ENCODE data around the gene SNX8. TPM values are rescaled to one million over a fixed set of nuclear protein-coding genes. Genes with fewer than 3 reads are reported as not detected.

Gene SNX8
- total RNA-seq, 2 donors from 2014 or later: 21.8 to 38.0 TPM

DNA sequence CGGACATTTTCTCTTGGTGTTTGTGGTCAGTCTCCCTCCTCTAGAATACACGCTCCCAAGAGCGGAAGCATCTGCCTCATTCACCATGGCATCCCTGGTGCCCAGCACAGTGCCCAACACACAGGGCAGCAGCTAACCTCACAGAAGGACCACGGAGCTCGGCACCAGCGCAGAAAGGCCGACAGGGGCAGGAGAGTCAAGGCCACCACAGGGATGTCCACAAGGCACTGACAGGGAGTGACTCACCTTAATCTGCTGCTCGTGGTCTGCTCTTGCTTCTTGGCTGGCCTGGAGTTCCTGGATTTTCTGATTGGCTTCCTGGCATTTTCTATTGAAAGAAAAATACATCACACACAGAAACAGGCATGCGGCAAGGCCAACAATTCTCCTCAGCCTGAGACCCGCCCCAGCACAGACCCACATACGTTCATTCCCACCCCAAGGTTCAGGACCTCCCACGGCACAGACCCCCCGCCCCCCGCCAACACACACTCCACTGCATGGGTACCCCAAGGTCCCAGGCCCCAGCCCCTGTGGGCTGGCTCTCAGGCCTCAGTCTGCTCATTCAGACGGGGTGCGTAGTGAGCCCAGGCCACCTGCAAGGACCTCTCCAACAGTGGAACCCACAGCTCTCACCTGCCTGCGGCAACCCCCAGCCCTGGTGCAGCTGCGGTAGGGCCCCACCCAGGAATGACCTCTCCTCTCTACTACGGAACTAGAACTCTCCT lies 96.4 kb downstream of the SNX8 start:
- DNase-seq (no peak), ATAC-seq (no peak)
- intact Hi-C loops (cut with DNase I, micrococcal nuclease): loop anchor here in 1 of 2 donors (10.0 kb wide), 1 partner anchor 553 kb away; no protein-coding TSS in a partner anchor

DNA sequence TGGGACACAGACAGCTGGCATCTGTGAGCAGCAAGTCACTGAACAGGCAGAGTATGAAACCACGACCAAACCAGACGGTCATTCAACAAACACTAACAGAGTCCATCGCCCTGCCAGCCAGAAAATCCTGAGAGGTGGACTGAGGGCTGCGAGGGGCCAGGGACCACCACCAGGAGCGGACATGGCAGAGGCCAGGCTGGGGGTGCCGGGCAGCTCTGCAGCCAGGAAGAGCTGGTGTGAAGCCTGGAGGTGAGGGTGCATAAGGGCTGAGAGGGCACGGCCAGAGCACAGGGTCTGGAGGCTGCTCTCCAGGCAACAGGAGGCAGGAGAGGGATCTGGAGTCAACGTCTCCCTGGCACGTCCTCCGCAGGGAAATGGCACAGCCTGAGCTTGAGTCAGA lies 97.0 kb downstream of the SNX8 start:
- intact Hi-C loops (cut with DNase I, micrococcal nuclease): loop anchor here in 1 of 2 donors (10.0 kb wide), 1 partner anchor 552 kb away; no protein-coding TSS in a partner anchor
- ATAC-seq (no peak), DNase-seq (no peak)

DNA sequence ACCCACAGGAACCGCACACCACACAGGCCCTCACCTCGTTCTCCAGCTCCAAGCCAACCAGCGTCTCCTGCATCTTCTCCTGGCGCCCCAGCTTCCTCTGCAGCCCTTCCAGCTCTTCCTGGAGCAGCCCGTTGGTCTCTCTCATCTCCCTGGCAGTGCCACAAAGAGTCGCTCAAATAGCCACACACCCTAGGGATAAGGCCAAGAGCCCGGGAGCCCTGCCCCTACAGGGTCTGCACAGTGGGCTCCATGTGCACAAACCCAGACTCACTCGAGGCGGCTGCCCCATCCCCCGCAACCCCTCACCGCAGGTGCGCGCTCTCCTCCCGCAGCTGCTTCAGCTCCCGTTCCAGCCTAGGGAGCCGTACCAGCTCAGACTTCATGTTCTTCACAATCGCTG lies 98.4 kb downstream of the SNX8 start:
- DNase-seq: no peak
- ATAC-seq: no peak
- intact Hi-C loops (cut with DNase I, micrococcal nuclease): loop anchor here in 1 of 2 donors (10.0 kb wide), 1 partner anchor 551 kb away; no protein-coding TSS in a partner anchor

DNA sequence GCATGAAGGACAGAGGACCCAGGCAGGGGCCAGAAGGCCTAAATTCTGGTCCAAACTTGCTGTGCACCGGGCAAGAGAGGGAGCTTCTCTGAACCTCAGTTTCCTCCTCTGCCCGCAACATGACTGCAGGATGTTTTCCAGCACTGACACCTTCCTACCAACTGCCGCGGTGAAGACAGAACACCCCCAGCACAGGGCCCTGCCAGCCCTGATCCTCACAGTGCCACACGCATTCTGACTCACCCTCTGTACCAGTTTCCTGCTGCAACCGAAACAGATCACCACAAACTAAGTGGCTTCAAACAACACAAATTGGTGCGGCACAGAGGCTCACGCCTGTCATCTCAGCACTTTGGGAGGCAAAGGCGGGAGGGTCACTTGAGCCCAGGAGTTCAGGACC lies 99.6 kb downstream of the SNX8 start:
- ATAC-seq (no peak), DNase-seq (no peak)
- intact Hi-C loops (cut with DNase I, micrococcal nuclease): loop anchor here in 1 of 2 donors (5.0 to 10.0 kb wide), 2 partner anchors 550 to 632 kb away; no protein-coding TSS in a partner anchor

DNA sequence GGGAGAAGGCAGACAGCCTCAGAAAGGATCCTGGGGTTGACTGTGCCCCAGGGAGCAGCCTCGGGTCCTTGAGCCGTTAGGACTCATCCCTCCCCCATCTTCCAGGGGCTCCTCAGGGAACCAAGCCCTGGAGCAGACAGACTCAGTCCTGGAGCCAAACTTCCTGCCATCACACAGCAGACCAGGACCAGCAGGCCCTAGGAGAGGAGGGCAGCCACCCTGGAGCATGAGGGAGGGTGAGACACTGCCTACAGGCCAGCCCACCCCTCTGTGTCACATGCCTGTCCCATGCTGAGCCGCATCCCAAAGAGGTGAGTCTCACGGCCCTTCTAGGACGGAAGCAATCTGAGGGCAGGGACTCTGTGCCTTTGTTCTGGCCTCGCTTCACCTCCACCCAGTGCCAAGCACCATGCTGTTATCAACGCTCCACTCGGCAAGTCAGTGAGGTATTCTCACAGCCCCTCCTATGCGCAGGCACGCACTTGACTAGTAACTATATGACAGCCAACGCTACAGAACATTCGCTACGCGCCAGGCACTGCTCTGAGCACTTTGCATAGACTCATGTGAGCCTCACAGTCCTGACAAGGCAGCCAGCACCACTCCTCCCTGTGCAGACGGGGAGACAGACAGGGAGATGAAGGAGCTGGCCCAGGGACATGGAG lies 100.6 kb downstream of the SNX8 start:
- intact Hi-C loops (cut with DNase I, micrococcal nuclease): loop anchor here in 1 of 2 donors (5.0 to 10.0 kb wide), 2 partner anchors 549 to 631 kb away; no protein-coding TSS in a partner anchor
- DNase-seq: no peak
- ATAC-seq: no peak

DNA sequence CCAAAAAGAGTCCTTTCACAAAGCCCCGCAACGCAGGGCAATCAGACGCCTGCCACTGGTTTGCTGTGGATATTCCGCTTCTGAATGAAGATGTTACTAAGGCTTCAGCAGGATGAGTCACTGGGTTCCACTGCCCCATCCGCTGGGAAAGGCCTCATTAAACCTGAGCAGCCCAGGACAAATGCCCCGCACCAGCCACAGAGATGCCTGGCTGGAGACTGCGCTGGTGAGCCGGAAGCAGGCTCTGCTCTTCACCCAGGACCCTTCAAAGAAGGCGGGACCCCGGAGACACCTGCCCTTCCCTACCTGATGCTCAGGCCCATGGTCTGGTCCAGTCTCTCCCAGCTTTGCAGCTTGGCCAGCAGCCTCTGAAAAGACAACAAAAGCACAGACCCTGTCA lies 101.3 kb downstream of the SNX8 start:
- DNase-seq: no peak
- ATAC-seq: no peak
- intact Hi-C loops (cut with DNase I, micrococcal nuclease): loop anchor here in 1 of 2 donors (5.0 to 10.0 kb wide), 2 partner anchors 548 to 631 kb away; no protein-coding TSS in a partner anchor

DNA sequence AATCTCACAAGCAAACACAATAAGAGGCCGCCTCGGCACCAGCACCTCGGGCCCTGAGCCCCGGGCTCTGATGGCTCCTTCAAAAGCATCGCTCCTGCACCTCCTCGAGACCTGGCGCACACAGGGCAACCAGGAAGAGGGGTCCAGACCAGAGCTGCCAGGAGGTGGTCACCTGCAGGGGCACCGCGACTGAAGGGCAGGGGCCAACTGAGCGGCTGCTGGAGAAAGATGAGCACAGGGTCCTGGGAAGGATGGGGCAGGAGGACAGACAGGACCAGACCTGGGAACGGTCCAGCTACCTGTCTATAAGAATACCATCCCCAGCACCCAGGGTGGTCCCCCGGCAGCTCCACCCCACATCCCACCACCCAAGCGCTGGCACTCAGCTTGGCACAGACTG lies 102.3 kb downstream of the SNX8 start:
- no peak for DNase-seq
- no peak for ATAC-seq
- intact Hi-C loops (cut with DNase I, micrococcal nuclease): loop anchor here in 1 of 2 donors (5.0 to 10.0 kb wide), 2 partner anchors 547 to 630 kb away; no protein-coding TSS in a partner anchor

DNA sequence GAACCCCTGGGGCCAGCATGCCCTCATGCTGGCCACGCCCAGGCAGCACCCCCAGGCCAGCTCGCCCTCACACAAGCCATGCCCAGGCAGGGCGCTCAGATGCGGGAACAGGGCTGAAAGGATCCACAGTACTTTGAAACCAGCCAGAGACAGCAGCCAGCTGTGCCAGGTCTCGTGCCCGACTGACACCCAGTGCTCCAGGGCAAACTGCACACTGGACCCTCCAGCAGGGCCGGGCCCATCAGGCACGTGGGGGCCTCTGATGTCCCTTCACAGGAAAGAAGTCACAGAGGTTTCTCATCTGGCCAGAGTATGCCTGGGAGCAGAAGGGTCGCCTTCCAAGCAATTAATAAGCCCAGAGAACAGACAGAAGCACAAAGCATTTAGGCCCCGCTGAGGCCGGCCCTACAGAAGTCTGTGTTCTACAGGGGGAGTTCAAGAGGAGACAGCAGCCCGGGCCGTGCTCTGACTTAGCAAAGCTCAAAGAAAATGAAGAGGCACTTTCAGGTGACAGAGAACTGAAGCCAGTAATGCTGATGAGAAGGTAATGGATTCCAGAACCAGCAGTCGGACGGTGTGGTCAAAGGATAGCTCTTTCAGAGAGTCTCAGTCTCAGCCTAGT lies 102.9 kb downstream of the SNX8 start:
- no peak for ATAC-seq
- intact Hi-C loops (cut with DNase I, micrococcal nuclease): loop anchor here in 1 of 2 donors (5.0 to 10.0 kb wide), 2 partner anchors 547 to 629 kb away; no protein-coding TSS in a partner anchor
- no peak for DNase-seq

DNA sequence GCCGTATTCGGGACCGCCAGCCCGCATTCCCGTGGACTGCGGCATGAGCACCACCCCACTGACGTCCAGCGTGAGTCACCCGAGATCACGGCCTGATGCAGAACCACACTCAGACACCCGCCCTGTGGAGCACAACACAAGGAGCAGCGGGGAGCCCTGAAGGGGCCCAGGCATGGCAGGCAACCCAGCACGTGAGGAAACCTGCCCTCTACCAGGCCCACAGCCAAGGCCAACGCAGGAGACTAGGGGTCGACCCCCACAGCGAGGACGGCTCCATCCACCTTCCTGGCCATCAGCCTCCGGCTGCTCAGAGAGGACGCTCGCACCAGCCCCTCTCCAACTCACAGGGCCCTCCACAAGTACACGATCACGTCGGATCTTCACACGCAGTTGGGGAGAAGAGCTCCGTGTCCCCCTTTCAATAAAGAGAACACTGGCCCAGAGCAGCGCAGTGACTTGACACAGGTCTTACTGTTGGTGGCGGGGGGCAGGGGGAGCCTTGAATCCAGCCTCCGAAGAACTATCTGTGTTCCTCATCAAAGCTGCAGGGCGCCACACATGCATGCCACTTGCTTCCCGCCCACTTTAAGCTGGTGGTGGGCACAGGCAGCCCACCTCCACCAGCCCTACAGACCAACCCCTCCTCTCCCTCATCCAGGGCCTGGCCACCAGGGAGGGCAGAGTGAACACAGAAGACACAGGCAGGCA lies 103.5 kb downstream of the SNX8 start:
- no peak for ATAC-seq
- intact Hi-C loops (cut with DNase I, micrococcal nuclease): loop anchor here in 1 of 2 donors (5.0 to 10.0 kb wide), 2 partner anchors 546 to 628 kb away; no protein-coding TSS in a partner anchor
- no peak for DNase-seq

DNA sequence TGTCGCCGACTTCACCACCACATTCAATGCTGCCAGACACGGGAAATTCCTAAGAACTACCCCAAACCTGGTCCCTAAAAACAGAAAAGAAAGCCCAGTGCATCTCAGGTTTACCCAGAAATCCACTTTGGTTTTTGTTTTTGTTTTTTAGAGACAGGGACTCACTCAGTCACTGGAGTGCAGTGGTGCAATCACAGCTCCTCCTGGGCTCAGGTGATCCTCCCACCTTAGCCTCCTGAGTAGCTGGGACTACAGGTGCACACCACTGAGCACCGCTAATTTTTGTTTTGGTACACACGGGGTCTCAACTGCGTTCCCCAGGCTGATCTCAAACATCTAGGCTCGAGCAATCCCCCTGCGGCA lies 104.3 kb downstream of the SNX8 start:
- DNase-seq (no peak), ATAC-seq (no peak)
- intact Hi-C loops (cut with DNase I, micrococcal nuclease): loop anchor here in 1 of 2 donors (5.0 to 10.0 kb wide), 2 partner anchors 545 to 628 kb away; no protein-coding TSS in a partner anchor

DNA sequence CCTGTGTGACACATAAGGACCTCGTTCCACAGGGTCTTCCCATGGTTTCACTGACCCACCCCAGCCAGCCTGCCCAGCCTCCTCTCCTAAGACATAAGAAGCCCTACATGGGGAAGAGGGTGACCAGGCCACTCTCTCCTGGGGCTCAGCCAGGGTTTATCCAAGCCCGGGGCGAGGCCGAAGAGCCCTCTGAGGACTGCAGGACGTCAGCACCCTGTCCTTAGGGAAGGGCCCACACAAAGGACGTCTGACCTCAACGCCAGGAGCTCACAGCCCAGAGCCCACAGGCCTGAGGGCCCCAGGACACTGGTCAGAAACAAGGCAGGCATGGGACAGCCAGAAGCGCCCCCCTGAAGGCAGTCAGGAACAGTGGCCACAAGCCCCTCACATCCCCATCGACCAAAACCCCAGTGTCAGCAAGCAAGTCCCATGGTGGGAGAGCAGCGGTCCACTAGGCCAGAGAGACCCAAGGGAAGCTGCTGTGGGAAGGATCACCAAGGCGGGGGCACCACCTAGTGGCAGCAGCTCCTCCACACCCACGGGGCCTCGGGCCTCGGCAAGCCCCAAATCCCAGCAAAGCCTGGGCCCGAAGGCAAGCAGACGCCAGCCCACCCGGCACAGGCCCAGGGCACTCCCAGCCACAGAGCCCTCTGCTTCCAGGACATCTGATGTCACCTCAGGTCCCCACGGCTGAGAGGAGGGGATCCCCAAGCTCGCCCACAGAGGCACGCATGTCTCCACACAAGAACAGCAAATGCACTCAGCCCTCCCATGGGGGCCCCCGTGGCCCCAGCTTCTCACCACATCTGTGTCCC lies 104.9 kb downstream of the SNX8 start:
- DNase-seq (peak; percentile 38 to 72), ATAC-seq (peak; percentile 87)
- intact Hi-C loops (cut with DNase I, micrococcal nuclease): no loop called here

DNA sequence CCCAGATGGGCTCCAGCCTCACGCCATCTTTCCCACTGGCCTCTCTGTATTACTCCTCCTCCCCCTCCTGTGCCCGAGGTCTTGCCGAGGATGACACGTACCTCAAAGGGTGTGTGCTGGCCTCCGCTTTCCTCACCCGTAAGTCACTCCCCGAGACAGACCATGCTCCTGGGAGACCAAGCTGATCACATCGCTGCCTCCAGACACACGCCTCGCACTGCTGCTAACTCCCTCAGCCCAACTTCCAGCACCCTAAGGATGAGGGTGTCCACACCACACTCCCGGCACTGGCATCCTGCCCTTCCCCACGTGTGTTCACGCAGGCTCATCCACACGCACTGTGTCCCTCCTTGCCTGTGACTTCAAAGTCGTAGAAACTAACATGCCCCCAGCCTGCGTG lies 105.5 kb downstream of the SNX8 start:
- intact Hi-C loops (cut with DNase I, micrococcal nuclease): no loop called here
- no peak for ATAC-seq
- DNase-seq: no peak

DNA sequence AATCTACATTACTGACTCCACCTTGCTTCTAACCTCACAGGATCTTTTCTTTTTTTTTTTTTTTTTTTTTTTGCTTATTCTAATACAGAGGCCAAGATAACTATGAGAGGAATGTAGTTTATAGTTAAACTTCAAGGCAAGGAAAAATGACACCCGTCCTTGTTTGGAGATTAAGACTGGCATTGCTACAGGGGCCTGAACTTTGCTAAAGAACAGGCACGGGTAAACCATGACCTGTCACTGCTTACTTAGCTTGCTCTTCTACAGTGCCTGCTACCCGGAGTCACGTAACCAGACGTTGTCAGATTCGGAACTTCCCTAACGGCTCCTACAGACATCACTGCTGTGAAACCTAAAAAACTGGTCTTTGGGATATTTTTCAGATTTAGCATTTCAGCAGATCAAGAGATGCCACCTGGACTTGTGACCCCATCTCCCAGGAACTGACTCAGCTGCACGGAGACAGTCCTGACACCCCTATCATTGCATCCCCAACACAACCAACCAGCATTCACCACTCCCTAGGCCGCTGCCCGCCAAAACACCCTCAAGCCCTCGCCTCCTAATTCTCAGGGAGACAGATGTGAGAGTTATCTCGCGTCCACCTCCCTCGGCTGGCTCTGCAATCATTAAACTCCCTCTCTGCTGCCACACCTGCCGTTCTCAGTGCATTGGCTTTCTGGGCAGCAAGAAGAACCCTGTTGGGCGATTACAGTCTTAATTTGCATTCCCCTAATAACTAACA lies 109.0 kb downstream of the SNX8 start:
- ATAC-seq (no peak), DNase-seq (no peak)
- intact Hi-C loops (cut with DNase I, micrococcal nuclease): no loop called here

DNA sequence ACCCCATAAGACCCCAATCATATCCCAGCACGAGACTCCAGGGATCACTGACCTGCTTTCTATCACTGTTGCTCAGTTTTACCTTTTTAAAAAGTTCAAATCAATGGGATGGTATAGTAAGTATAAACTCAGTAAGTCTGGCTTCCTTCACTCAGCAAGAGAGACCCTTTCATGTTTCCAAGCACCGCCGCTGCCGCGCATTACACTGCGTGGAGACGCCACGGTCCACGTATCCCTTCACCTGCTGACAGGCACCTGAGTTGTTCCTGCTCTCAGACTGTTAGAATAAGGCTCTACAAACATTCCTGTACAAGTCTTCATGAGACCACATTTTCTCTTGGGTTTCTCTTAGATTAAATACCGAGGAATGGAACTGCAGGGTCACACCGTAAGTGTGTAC lies 109.8 kb downstream of the SNX8 start:
- DNase-seq: no peak
- no peak for ATAC-seq
- intact Hi-C loops (cut with DNase I, micrococcal nuclease): no loop called here

DNA sequence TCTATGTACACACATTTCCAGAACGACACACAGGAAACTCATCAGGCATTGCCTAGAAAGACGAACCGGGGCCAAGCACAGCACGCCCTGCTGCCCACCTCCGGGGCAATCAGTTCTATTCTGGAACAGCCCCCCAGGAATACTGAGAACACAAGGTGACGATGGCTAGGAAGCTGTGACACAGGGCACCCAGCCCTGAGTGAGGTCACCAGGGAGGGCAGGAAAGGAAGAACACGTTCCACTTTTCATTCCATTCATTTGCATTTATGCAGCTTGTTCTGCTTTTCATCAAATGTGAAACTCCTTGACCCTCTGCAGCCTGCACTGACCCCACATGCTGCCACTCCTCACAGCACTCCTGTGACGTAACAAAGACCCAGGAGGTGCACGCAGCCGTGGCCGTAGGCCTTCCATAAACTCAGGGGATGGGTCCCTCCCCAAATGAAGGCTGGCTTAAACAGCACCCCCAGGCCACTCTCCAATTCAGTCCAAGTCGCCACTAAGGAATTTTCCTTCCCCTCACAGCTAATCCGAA lies 110.4 kb downstream of the SNX8 start:
- intact Hi-C loops (cut with DNase I, micrococcal nuclease): no loop called here
- ATAC-seq: no peak
- no peak for DNase-seq

DNA sequence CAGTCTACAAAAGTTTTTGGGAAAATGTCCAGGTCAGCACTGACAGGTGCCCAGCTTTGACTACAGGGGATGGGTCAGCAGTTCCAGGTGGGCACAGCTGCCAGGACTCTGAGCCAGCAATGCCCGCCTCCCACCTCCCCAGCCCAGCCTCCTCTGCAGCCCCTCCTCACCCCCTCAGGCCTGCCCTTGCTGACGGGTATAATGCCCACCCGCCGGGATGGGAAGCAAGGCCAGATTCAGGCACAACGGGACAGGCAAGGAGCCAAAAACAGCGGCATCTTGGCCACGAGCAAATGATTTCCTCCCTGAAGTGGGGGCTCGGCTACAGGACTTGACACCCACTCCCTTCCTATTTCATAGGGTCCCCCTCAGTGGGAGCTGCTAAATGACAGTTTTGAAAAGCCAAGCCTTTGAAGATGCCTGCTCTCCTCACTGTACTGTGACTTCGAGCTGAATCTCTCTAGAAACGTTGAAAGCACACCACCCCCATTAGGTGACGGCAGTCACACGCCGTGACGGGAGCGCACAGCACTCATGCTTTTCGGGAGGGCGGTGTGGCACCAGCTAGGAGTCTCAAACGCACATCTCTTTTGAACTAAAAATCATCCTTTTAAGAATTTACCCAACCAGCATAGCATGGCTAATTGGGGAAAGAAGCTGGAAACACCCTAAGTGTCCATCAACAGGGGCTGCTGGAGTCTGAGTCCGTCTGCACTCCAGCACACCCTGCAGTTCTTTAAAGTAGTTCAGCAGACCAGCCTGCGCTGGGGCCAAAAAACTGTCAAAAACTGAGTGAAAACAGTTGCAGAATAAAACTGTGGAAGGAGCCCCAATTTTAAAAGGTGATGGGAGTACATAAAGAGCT lies 111.1 kb downstream of the SNX8 start:
- intact Hi-C loops (cut with DNase I, micrococcal nuclease): no loop called here
- ATAC-seq (no peak), DNase-seq (peak in 1 of 2 donors; percentile 12)
